Sigmoid colon (tissue), 7 donors: ENCODE measurements around the gene XCL1. TPM values are rescaled to one million over a fixed set of nuclear protein-coding genes. Genes with fewer than 3 reads are reported as not detected.

Experiments used
- DNase-seq: peaks from one replicate; pipeline ENCODE4 v3.0.0-alpha.2; 2019
- H3K27ac ChIP-seq, 4 donors: fragments of 200-600 bp; sonication (generic); one replicate each; pipeline ENCODE4 v1.5.1; 2016 to 2019; ENCODE audit warnings: mild to moderate bottlenecking in 1 of 4
- H3K27me3 ChIP-seq, 3 donors: fragments of 200-600 bp; sonication (generic); one replicate each; pipeline ENCODE4 v1.5.1; 2019; ENCODE audit warnings: mild to moderate bottlenecking in 1 of 3
- H3K36me3 ChIP-seq, 4 donors: fragments of 200-600 bp; sonication (generic); one replicate each; pipeline ENCODE4 v1.5.1; 2016 to 2019
- H3K4me1 ChIP-seq, 4 donors: fragments of 200-600 bp; sonication (generic); one replicate each; pipeline ENCODE4 v1.5.1; 2017 to 2019
- H3K4me3 ChIP-seq, 4 donors: fragments of 200-600 bp; sonication (generic); one replicate each; pipeline ENCODE4 v1.5.1; 2017 to 2019; ENCODE audit warnings: mild to moderate bottlenecking in 2 of 4, moderate library complexity in 1 of 4
- H3K9me3 ChIP-seq, 4 donors: fragments of 200-600 bp in 3 of 4; sonication (generic) in 3 of 4; one replicate each; pipeline versions ENCODE4 v1.5.1 to v1.6.1; 2013 to 2019
- CTCF ChIP-seq, 4 experiments: fragments of 450-650 bp in 3 of 4; fragments of 200-600 bp in 1 of 4; IDR thresholded peaks; one replicate each; pipeline ENCODE4 v1.5.1; 2016 to 2019; ENCODE audit warnings: antibody characterized with exemption in 4 of 4, mild to moderate bottlenecking in 3 of 4, moderate library complexity in 2 of 4
- EP300 ChIP-seq, 4 donors: sonication (generic); formaldehyde crosslinking; IDR thresholded peaks; one replicate each; pipeline ENCODE4 v1.6.1; 2017; ENCODE audit warnings: antibody characterized with exemption in 4 of 4
- POLR2A ChIP-seq, 2 donors: fragments of 450-650 bp; IDR thresholded peaks; one replicate each; pipeline ENCODE4 v1.6.1; 2016; ENCODE audit warnings: antibody characterized with exemption in 2 of 2, mild to moderate bottlenecking in 2 of 2, moderate library complexity in 2 of 2
- POLR2AphosphoS5 ChIP-seq, 4 donors: sonication (generic); formaldehyde crosslinking; IDR thresholded peaks; one replicate each; pipeline ENCODE4 v1.6.1; 2017; ENCODE audit warnings: antibody characterized with exemption in 4 of 4
- WGBS, 2 donors: extraction: QIAGEN DNeasy Blood & Tissue Kit; methylation state at CpG; one replicate each; pipeline ENCODE4 v1.1.7; 2013; 5-methylcytosine and 5-hydroxymethylcytosine counted together
- intact Hi-C: fragments of 100-400 bp; cut with DNase I; formaldehyde crosslinking; loops from one replicate; pipeline ENCODE4 v1.15.1; 2023
- polyA plus RNA-seq, 3 donors: library from polyadenylated mRNA; stranded (reverse); fragments of 200-250 nt; gene quantifications; one replicate each; pipeline ENCODE4 v1.2.3, GENCODE V29; 2013
- total RNA-seq, 4 donors: library from RNA; depleted of rRNA; stranded (reverse); fragments of >200 nt; gene quantifications; one replicate each; pipeline ENCODE4 v1.1.0, GENCODE V29; 2016
- donor health status: healthy with polysubstance abuse.
- donor health status: Bipolar disorder and iron deficiency.
- donor health status: healthy.

Gene XCL1
- total and polyA plus RNA-seq, 7 donors, result 0.33 to 0.83 (median 0.50) TPM; not detected in 4

DNA sequence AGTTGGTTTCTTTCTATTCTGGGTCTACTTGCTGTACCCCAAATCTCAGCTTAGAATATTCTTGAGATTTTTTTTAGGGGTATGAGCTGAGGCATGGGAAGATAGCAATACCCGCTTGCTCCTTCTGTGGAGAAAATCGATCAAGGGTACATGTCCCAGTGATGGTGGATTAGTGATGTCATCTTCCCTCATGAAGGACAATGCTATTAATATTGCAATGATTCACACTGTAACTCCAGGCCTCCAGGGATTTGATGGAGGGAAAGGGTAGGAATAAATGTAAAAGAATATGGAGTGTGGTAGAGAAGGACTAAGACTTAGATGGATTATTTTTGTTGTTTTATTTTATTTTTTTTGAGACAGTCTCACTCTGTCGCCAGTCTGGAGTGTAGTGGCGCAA, 47.4 kb downstream of the XCL1 start:
- H3K27me3 ChIP-seq, result no peaks in the 10 kb centered on the region
- no peak for DNase-seq
- no peak overlapping the region for H3K4me3 ChIP-seq
- H3K36me3 ChIP-seq, result no peaks in the 10 kb centered on the region
- H3K9me3 ChIP-seq, result no peaks in the 10 kb centered on the region
- TF ChIP-seq EP300 (IDR thresholded peaks at IDR 0.05) (no peak), POLR2AphosphoS5 (IDR thresholded peaks at IDR 0.05) (no peak), POLR2A (IDR thresholded peaks at IDR 0.05) (no peak), CTCF (IDR thresholded peaks at IDR 0.05) (no peak)
- peaks cover 0 to 24% (median 14%) of the 10 kb centered on the region in 4 donors for H3K4me1 ChIP-seq
- no peak overlapping the region for H3K27ac ChIP-seq
- 96 to 99% methylated on average over 4 of the region's 4 CpGs for WGBS, 2 donors
- intact Hi-C loops, result no loop called here

DNA sequence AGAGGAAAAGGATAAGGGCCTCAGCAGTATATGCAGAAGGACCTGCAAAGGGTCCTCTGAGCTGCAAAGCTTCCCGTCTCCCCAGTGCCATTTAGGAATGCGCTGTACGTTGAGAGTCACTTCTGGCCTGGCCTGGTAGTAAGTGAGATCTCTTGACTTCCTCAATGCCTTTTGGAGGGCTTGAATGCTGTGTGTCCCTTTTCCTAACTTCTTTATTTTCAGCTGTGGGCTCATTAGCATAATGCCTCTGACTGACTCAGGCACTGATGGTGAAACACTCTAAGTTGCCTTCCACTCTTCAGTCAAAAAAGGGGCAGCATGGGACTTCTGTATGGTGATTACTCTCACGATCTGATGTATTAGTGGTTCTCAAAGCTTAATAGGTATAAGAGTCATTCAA, 49.9 kb downstream of the XCL1 start:
- Histone ChIP-seq H3K27ac (no peak overlapping the region), H3K9me3 (no peaks in the 10 kb centered on the region), H3K4me3 (no peak overlapping the region), H3K4me1 (peaks cover 0 to 19% (median 9%) of the 10 kb centered on the region in 4 donors), H3K27me3 (no peaks in the 10 kb centered on the region), H3K36me3 (no peaks in the 10 kb centered on the region)
- 94 to 95% methylated on average over 4 of the region's 4 CpGs for WGBS, 2 donors
- DNase-seq, result no peak
- intact Hi-C loops, result no loop called here
- TF ChIP-seq EP300 (IDR thresholded peaks at IDR 0.05), result no peak
- TF ChIP-seq POLR2A (IDR thresholded peaks at IDR 0.05), result no peak
- no peak for TF ChIP-seq CTCF (IDR thresholded peaks at IDR 0.05)

- Histone ChIP-seq H3K27ac (no peak overlapping the region), H3K4me1 (peaks cover 0 to 8% (median under 1%) of the 10 kb centered on the region in 4 donors), H3K36me3 (no peaks in the 10 kb centered on the region), H3K27me3 (no peaks in the 10 kb centered on the region), H3K9me3 (no peaks in the 10 kb centered on the region), H3K4me3 (no peak overlapping the region)
- WGBS, 2 donors, result 86 to 93% methylated on average over 1 of the region's 1 CpG
- no peak for DNase-seq
- intact Hi-C loops, result no loop called here
- TF ChIP-seq POLR2A (IDR thresholded peaks at IDR 0.05) (no peak), EP300 (IDR thresholded peaks at IDR 0.05) (no peak), POLR2AphosphoS5 (IDR thresholded peaks at IDR 0.05) (no peak), CTCF (IDR thresholded peaks at IDR 0.05) (no peak)
These were observed 51.0 kb downstream of the XCL1 start for GRCh38 chr1:168627370-168627769.

DNA sequence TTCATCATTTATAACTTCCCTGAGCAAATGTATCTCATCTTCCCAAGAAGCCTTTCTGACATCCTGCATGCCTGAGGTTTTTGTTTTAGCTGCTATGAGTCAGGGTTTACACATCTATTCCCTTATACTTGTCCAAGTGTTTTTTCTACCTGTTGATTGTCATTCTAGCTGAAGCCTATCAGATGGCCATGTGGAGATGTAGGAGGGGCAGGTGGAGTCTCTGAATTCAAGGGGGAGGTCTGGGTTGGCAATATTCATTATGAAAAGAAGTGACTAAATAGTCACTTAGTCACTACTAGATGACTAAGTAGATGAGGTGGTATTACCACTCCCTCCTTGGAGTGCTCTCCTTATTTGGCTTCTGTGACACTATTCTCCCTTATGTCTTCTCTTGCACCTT, 52.4 kb downstream of the XCL1 start:
- Histone ChIP-seq H3K9me3 (no peaks in the 10 kb centered on the region), H3K4me3 (no peak overlapping the region), H3K4me1 (no peaks in the 10 kb centered on the region), H3K36me3 (no peaks in the 10 kb centered on the region), H3K27ac (no peak overlapping the region), H3K27me3 (no peaks in the 10 kb centered on the region)
- DNase-seq, result no peak
- TF ChIP-seq EP300 (IDR thresholded peaks at IDR 0.05) (no peak), CTCF (IDR thresholded peaks at IDR 0.05) (no peak), POLR2AphosphoS5 (IDR thresholded peaks at IDR 0.05) (no peak), POLR2A (IDR thresholded peaks at IDR 0.05) (no peak)
- intact Hi-C loops, result no loop called here

DNA sequence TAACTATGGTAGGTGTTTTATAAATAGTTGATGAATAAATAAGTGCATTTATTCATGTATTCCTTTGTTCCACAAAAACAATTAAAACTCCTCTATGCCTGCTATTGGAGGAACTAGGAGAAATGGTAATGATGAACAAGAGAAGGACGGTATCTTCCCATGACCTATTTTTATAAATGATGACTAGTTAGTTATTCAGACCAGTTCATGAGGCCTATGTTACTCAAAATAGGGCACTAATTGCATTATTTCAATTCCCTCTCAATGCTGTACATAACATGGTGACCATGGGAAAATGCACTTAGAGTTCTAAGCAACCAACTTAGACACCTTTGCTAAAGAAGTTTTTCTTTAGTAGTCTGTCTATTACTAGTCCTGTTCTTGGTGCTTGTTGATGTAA, 53.1 kb downstream of the XCL1 start:
- intact Hi-C loops, result no loop called here
- no peak for DNase-seq
- Histone ChIP-seq H3K9me3 (no peaks in the 10 kb centered on the region), H3K4me3 (no peak overlapping the region), H3K27ac (no peak overlapping the region), H3K4me1 (peaks cover 0 to 2% (median 0%) of the 10 kb centered on the region in 4 donors), H3K27me3 (no peaks in the 10 kb centered on the region), H3K36me3 (no peaks in the 10 kb centered on the region)
- TF ChIP-seq POLR2AphosphoS5 (IDR thresholded peaks at IDR 0.05), result no peak
- no peak for TF ChIP-seq EP300 (IDR thresholded peaks at IDR 0.05)
- no peak for TF ChIP-seq CTCF (IDR thresholded peaks at IDR 0.05)
- no peak for TF ChIP-seq POLR2A (IDR thresholded peaks at IDR 0.05)
- WGBS, 2 donors, result 93 to 96% methylated on average over 1 of the region's 1 CpG
